Measurements from ENCODE around the gene AIPL1.

DNA sequence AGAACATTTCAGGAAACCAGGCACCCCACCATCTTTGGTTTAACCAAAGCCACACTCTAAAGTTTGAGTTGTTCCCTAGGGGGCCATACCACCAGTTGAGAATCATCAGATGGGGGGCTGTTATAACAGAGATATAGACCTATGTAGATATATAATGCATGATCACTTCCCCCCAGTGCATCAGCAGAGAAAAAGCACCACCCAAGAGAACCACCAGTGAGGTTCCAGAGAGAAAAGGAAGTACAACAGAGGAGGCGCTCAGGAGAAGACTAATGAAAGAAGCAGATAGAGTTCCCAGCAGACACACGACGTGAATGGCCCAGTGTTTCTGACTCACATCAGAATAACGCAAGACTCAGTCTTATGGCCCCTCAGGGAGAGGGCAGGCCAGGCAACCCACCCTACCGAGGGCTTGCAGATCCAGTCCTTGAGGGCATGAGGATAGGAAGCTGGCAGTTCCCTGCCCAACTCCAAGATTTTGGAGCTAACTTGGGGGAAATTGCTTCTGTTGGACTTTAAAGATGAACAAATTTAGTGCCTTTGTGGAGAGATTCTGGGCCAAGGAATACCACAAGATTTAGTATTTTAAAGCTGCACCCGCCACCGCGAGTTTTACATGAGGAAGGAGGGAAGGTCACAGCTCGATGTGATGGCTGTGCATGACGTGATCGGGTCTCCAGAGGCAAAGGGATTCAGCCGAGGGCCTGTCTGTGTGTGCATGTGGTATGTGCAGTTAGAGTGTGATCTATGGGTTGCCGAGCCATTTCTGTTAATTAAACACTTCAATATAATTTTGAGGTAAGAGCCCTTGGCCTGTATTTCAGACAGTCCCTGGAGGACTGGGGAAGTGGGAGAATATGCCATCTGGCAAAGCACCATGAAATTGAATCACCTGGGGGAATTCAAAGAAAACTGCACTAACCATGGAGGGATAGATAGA lies 53.1 kb downstream of the AIPL1 start:
- TF ChIP-seq, protein P1, sequence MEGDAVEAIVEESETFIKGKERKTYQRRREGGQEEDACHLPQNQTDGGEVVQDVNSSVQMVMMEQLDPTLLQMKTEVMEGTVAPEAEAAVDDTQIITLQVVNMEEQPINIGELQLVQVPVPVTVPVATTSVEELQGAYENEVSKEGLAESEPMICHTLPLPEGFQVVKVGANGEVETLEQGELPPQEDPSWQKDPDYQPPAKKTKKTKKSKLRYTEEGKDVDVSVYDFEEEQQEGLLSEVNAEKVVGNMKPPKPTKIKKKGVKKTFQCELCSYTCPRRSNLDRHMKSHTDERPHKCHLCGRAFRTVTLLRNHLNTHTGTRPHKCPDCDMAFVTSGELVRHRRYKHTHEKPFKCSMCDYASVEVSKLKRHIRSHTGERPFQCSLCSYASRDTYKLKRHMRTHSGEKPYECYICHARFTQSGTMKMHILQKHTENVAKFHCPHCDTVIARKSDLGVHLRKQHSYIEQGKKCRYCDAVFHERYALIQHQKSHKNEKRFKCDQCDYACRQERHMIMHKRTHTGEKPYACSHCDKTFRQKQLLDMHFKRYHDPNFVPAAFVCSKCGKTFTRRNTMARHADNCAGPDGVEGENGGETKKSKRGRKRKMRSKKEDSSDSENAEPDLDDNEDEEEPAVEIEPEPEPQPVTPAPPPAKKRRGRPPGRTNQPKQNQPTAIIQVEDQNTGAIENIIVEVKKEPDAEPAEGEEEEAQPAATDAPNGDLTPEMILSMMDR (IDR thresholded peaks at IDR 0.05): no peak
- TF ChIP-seq, protein P2, sequence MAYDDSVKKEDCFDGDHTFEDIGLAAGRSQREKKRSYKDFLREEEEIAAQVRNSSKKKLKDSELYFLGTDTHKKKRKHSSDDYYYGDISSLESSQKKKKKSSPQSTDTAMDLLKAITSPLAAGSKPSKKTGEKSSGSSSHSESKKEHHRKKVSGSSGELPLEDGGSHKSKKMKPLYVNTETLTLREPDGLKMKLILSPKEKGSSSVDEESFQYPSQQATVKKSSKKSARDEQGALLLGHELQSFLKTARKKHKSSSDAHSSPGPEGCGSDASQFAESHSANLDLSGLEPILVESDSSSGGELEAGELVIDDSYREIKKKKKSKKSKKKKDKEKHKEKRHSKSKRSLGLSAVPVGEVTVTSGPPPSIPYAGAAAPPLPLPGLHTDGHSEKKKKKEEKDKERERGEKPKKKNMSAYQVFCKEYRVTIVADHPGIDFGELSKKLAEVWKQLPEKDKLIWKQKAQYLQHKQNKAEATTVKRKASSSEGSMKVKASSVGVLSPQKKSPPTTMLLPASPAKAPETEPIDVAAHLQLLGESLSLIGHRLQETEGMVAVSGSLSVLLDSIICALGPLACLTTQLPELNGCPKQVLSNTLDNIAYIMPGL (CRISPR knock-in tag; IDR thresholded peaks at IDR 0.05): no peak
- TF ChIP-seq MXD4 (CRISPR knock-in tag; IDR thresholded peaks at IDR 0.05; ENCODE audit: borderline replicate concordance): no peak
- no peak for TF ChIP-seq GRHL2 (CRISPR knock-in tag; IDR thresholded peaks at IDR 0.05; ENCODE audit: insufficient replicate concordance, severe bottlenecking)
- TF ChIP-seq, protein P3, sequence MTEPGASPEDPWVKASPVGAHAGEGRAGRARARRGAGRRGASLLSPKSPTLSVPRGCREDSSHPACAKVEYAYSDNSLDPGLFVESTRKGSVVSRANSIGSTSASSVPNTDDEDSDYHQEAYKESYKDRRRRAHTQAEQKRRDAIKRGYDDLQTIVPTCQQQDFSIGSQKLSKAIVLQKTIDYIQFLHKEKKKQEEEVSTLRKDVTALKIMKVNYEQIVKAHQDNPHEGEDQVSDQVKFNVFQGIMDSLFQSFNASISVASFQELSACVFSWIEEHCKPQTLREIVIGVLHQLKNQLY (CRISPR knock-in tag; IDR thresholded peaks at IDR 0.05): no peak
- TF ChIP-seq, protein P4, sequence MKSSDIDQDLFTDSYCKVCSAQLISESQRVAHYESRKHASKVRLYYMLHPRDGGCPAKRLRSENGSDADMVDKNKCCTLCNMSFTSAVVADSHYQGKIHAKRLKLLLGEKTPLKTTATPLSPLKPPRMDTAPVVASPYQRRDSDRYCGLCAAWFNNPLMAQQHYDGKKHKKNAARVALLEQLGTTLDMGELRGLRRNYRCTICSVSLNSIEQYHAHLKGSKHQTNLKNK (CRISPR knock-in tag; IDR thresholded peaks at IDR 0.05): no peak
- TF ChIP-seq ZNF671 (CRISPR knock-in tag; IDR thresholded peaks at IDR 0.05): no peak
- TF ChIP-seq, protein P5, sequence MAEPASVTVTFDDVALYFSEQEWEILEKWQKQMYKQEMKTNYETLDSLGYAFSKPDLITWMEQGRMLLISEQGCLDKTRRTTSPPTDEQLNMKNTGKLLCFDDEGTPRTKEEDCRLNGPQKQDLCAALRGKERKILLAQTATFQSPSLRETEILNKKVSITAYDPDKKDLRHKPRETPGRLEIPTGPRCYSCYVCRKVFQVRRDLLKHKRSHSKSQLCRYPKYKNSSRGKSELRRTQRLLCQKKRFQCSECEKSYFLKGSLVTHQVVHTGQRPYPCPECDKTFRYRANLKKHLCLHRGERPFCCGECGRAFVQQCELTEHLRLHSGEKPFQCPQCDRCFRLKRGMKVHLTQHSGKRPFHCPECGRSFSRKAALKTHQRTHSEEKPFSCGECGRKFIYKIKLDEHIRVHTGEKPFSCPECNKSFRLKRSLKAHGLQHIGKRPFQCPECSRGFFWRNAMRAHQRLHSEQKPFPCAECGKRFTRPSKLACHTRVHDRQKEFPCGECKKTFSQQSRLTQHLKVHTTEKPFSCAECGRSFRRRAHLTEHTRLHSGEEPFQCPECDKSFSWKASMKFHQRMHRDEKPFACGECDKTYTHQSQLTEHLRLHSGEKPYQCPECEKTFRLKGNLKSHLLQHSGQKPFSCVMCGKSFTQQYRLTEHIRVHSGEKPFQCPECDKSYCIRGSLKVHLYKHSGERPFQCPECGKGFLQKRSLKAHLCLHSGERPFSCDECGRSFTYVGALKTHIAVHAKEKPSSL (CRISPR knock-in tag; conservative IDR thresholded peaks at IDR 0.05): no peak
- TF ChIP-seq JUN (CRISPR knock-in tag; IDR thresholded peaks at IDR 0.05): no peak
- TF ChIP-seq, protein P6, sequence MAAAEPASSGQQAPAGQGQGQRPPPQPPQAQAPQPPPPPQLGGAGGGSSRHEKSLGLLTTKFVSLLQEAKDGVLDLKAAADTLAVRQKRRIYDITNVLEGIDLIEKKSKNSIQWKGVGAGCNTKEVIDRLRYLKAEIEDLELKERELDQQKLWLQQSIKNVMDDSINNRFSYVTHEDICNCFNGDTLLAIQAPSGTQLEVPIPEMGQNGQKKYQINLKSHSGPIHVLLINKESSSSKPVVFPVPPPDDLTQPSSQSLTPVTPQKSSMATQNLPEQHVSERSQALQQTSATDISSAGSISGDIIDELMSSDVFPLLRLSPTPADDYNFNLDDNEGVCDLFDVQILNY (CRISPR knock-in tag; IDR thresholded peaks at IDR 0.05): no peak
- TF ChIP-seq, protein P7, sequence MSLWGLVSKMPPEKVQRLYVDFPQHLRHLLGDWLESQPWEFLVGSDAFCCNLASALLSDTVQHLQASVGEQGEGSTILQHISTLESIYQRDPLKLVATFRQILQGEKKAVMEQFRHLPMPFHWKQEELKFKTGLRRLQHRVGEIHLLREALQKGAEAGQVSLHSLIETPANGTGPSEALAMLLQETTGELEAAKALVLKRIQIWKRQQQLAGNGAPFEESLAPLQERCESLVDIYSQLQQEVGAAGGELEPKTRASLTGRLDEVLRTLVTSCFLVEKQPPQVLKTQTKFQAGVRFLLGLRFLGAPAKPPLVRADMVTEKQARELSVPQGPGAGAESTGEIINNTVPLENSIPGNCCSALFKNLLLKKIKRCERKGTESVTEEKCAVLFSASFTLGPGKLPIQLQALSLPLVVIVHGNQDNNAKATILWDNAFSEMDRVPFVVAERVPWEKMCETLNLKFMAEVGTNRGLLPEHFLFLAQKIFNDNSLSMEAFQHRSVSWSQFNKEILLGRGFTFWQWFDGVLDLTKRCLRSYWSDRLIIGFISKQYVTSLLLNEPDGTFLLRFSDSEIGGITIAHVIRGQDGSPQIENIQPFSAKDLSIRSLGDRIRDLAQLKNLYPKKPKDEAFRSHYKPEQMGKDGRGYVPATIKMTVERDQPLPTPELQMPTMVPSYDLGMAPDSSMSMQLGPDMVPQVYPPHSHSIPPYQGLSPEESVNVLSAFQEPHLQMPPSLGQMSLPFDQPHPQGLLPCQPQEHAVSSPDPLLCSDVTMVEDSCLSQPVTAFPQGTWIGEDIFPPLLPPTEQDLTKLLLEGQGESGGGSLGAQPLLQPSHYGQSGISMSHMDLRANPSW (CRISPR knock-in tag; conservative IDR thresholded peaks at IDR 0.05; ENCODE audit: low read depth): no peak
- TF ChIP-seq, protein P8, sequence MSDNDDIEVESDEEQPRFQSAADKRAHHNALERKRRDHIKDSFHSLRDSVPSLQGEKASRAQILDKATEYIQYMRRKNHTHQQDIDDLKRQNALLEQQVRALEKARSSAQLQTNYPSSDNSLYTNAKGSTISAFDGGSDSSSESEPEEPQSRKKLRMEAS (CRISPR knock-in tag; IDR thresholded peaks at IDR 0.05): no peak

Data from WTC11 (cell line).